HUDEP-2 (cell line): Measurements from ENCODE around the gene GALNT11.
"Not testable (repeated sequence)": the region's sequence is repeated elsewhere in the genome, so short reads cannot be mapped to it uniquely, and the experiment has no call there.

Experiments
- DNase-seq, 76 experiments: peaks; one replicate each; lab custom pipeline; 2025; ENCODE audit not compliant: unreplicated experiment in 76 of 76; lab: John Stamatoyannopoulos, UW

GALNT11 gene

GRCh38 chr7:152072421-152072820 is 46.9 kb downstream of the GALNT11 start:
- DNase-seq, result no peak

DNA sequence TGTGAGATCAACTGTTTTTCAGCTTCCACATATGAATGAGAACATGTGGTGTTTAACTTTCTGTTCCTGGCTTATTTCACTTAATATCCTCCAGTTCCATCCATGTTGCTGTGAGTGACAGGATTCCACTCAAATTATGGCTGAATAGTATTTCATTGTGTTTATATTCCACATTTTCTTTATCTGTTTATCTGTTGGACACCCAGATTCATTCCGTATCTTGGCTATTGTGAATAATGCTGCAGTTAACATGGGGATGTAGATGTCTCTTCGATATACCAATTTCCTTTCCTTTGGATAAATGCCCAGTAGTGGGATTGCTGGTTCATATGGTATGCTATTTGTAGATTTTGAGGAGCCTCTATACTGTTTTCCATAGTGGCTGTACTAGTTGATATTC is 47.9 kb downstream of the GALNT11 start:
- DNase-seq, result no peak

GRCh38 chr7:152074673-152075072 is 49.2 kb downstream of the GALNT11 start:
- no peak for DNase-seq

- not testable (repeated sequence) for DNase-seq
Measured at GRCh38 chr7:152075379-152075778, 49.9 kb downstream of the GALNT11 start.

DNA sequence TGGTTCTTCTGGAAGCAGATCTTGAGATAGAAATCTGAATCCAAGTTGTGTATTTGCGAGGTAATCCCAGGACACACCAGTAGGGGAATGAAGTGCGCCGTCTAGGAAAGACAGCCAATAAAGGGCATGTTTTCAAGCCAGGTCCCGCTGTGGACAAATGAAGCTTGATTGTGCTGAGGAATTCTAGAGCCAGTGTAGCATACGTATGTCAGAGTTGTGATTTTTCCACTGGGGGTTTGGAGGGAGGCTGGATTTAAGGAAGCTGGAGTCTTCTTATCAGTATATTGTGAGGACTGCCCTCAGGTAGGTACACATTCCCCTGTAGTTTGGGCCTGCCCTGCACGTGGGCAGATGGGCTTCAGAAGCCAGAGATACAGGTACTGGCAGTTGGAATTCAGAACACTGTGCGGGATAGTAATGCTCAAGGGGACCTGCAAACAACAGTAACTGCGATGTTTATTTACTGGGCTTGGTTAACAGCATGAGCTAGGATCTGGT is 50.9 kb downstream of the GALNT11 start:
- peak in 7 of 76 experiments; percentile 0 to 13 (median 2) for DNase-seq

- no peak for DNase-seq
Measured at GRCh38 chr7:152076940-152077933, 51.8 kb downstream of the GALNT11 start.

DNA sequence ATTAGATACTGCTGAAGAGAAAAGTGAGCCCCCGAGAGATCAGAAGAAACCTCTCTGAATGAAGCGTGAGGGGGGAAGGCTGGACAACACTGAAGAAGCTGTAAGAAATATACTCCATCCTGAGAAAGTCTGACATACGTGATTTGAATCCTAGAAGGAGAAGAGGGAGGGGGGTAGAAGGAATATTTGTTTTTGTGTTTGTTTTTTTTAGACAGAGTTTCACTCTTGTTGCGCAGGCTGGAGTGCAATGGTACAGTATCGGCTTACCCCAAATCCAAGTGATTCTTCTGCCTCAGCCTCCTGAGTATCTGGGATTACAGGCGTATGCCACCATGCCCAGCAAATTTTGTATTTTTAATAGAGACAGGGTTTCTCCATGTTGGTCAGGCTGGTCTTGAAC is 52.6 kb downstream of the GALNT11 start:
- no peak for DNase-seq

- no peak for DNase-seq
Measured at GRCh38 chr7:152078786-152079185, 53.3 kb downstream of the GALNT11 start.

DNA sequence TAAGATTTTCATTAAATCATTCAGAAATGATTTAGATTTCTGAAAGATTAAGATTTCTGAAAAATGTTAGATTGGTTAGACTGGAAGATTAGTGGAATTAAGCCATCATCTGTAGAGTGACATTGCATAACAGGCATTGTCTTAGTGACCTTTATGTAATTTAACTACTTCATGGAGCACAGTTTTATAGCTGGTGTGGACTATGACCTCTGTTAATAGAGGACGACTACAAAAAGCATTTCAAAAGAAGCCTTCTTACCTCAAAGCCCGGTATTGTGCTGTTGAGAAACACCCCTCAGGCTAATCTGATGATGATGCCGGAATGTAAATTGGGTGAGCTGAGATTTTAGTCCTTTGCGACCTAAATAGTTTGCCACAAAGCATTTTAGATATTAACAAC is 55.6 kb downstream of the GALNT11 start:
- DNase-seq, result no peak

DNA sequence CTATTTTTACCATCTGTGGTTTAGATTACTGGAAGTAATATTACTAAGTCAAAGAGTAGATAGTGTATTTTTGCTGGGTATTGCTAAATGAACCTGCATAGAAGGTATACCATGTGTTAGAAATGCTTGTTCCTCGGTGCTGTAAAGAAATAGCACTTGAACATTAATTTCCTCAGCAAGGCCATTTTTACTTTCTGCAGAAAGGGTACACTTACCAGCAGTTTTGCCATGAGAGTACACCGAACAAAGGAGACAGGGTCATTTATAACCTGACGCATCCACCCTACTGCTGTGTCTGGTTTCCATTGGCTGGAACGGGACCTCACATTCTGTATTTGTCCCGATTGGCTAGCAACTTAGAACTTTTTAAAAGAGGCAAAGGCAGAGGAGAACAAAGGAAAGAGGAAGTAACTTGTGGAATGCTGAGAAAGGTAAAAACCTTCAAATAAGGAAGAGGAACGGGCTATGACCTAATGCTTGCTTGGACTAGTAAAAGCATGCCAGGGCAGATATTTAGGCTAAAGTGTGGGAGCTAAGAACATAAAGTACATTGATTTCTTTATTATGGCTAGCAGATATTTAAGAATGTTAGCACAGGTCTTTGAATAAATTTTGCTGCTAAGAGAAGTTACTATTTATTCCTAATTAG is 56.7 kb downstream of the GALNT11 start:
- not testable (repeated sequence) for DNase-seq

GRCh38 chr7:152085131-152085530 is 59.7 kb downstream of the GALNT11 start:
- DNase-seq, result no peak

DNA sequence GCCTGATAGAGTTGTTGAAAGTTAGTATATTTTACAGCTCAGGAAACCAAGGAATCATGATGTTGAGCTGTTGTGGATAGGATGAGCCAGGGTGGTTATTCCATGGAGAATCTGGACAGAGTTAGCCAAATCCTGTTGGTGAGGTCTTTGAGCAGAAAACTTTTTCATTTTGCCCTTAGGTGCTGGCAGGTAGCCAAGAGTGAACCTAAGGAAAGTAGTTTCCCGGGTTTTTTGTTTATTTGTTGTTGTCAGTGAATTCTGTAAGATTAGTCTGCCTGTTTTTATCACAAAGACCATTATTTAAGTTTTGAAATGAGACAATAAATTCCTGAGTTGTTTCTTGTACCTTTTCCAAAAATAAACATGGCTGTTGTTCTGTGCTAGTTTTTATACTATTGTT is 61.0 kb downstream of the GALNT11 start:
- DNase-seq, result no peak

DNA sequence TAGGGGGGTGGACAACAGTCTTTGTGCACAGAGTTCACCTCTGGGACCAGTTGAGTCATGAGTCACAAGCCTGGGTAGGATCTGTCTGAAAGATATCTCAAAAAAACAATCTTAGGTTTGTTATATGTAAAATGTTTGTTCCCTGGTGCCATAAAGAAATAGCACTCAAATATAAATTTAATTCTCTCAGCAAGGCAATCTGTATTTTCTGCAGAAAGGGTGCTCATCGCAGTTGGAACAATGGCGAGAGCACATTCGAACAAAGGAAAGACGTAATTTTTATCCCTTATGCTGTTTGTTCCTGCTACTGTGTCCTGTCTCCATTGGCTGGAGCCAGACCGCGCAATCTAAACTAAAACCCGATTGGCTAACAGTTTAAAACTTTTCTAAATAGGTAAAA is 63.7 kb downstream of the GALNT11 start:
- DNase-seq, result no peak

DNA sequence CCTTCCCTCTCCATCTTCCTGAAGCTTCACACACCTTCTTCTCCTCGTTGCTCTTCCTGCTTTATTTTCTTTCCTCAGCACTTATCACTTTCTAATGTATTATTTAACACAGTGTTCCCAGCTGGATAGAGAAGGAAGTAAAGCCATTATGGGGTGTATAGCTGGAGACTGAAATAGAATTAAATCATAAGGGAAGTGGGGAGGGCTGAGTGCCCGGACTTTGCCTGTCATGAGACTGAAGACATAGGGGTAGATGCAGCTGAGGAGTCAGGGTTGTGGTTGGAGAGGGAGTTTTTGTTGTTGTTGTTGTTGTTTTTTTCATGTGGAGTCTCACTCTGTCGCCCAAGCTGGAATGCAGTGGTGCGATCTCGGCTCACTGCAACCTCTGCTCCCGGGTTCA is 65.3 kb downstream of the GALNT11 start:
- no peak for DNase-seq

DNA sequence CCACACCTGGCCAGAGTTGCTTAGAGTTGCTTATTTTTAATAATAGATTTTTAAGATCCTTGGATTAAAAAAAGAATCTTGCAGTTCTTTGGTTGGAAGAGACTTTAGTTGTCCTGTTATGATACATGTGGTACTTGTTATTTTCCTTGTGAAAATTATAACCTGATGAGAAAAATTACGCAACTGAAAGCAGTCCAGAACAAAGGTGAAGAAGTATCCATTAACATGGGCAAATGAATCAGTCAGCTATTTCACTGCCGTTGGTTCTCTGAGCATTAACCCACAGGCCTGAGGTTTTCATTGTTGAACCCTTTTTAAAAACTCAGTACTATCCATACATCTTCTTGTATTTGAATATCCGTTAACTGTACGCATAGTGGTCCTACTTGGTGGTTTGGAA is 68.2 kb downstream of the GALNT11 start:
- no peak for DNase-seq

- no peak for DNase-seq
Measured at GRCh38 chr7:152095771-152096170, 70.3 kb downstream of the GALNT11 start.

- no peak for DNase-seq
Measured at GRCh38 chr7:152097330-152097729, 71.9 kb downstream of the GALNT11 start.

DNA sequence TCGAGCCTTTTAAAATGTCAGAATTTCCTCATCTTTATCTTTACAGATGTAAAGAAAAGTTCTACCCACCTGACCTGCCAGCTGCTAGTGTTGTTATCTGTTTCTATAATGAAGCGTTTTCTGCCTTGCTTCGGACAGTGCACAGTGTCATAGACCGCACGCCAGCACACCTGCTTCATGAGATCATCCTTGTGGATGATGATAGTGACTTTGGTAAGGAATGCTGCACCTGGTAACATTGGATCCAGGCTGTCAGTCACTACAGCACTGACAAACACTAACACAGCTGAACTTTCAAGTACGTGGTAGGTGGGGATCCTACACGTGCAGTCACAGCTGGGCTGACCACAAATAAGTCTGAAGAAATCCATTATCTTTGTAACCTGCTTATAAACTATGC is 77.6 kb downstream of the GALNT11 start:
- no peak for DNase-seq

GRCh38 chr7:152103691-152104090 is 78.2 kb downstream of the GALNT11 start:
- no peak for DNase-seq

DNA sequence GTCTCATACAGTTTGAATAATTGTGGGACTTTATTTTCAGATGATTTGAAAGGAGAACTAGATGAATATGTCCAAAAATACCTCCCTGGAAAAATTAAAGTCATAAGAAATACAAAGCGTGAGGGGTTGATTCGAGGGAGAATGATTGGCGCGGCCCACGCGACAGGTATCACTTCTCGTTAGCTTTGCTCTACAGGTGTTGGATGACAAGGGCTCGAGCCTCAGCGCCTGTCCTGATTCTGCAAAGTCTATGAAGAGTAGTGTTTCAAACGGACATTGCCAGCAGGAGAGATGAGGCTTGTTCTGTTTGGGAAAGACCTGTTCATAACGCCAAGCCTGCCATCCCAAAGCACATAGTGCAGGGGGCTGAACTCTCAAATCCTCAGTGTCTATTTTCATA is 79.7 kb downstream of the GALNT11 start:
- DNase-seq, result no peak

DNA sequence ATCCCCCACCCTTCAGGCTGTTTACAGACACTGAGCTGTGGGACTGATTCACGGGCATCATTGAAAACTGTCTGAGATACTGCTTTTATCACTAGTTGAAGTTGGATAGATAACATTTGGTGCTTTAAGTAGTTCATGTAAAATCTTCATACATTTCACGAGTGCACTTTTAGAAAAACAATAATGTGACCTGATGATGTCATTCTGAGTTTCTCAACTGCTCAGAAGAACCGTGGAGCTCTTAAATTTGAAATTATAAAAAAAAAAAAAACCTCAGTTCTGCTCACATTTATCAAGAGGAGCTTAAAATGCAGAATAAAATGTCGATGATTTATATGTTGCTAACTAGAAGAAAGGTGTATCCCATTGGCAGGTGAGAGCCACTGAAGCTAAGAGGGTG is 81.5 kb downstream of the GALNT11 start:
- DNase-seq, result no peak

- no peak for DNase-seq
Measured at GRCh38 chr7:152107945-152108344, 82.5 kb downstream of the GALNT11 start.
